Coronary artery (tissue), 2 donors: ENCODE results near the gene GXYLT2.

Source experiments
- DNase-seq: peaks from one replicate; pipeline ENCODE4 v3.0.0-alpha.2; 2017; ENCODE audit warnings: low spot score
- H3K27ac ChIP-seq, 2 donors: fragments of 200-600 bp; sonication (generic); one replicate each; pipeline ENCODE4 v1.5.1; 2016 to 2019
- H3K4me3 ChIP-seq: fragments of 200-600 bp; sonication (generic); 2 replicates; pipeline ENCODE4 v1.5.1; 2016; ENCODE audit warnings: mild to moderate bottlenecking, moderate library complexity
- CTCF ChIP-seq: fragments of 200-600 bp; sonication (generic); IDR thresholded peaks from one replicate; pipeline ENCODE4 v1.5.1; 2019; ENCODE audit warnings: antibody characterized with exemption

GXYLT2 gene

GRCh38 chr3:72888546-72889309 is 882 bp downstream of the GXYLT2 start:
- no peak for TF ChIP-seq CTCF
- no peak for DNase-seq
- Histone ChIP-seq H3K4me3 (peak overlapping the region; percentile 76), H3K27ac (peak overlapping the region; percentile 74 to 90)

- H3K27ac ChIP-seq, result peak overlapping the region; percentile 74 to 90
- H3K4me3 ChIP-seq, result peak overlapping the region; percentile 76
- no peak for DNase-seq
- TF ChIP-seq CTCF, result no peak
These were observed 1.7 kb downstream of the GXYLT2 start for GRCh38 chr3:72889310-72890165.

- H3K4me3 ChIP-seq, result peak overlapping the region; percentile 76
- H3K27ac ChIP-seq, result peak overlapping the region; percentile 54 to 90
- TF ChIP-seq CTCF, result no peak
- no peak for DNase-seq
These were observed 2.5 kb downstream of the GXYLT2 start for GRCh38 chr3:72890166-72890925.

DNA sequence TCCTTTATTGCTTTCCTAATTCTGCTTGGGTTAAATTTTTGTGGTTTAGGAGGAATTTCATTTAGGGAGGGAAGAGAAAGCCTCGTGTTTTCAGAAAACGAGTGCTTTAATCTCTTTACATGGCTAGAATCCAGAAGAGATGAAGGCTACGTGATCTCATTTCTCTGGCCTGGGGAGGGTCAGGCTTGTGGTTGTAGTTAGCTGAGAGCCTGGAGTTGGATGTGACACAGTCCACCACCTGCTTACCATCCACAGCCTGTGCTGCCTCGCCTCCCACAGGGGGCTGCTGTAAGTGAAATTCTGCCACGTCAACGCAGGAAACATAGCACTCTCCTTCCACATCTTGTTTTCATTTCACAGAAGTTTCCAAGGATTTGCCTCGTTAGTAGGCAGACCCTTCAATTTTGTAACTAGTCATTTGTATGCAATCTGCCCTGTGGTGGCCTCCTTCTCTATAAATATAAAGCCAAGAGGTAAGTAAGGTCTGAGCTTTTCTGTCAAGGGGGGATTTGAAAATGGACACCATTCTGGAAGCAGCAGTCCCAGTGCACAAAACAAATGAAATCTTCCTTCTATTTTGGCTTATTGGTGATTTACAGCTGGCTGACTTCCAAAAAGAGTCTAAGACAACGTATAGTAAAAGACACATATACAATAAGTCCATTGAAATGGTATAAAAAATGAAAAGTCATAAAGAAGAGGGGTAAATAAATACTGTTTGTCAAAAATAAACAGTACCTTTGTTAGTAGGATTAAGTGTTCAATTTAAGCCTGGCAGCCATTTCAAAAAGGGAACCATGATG is 3.4 kb downstream of the GXYLT2 start:
- Histone ChIP-seq H3K27ac (peak overlapping the region; percentile 54 to 90), H3K4me3 (peak overlapping the region; percentile 76)
- TF ChIP-seq CTCF, result no peak
- DNase-seq, result no peak

DNA sequence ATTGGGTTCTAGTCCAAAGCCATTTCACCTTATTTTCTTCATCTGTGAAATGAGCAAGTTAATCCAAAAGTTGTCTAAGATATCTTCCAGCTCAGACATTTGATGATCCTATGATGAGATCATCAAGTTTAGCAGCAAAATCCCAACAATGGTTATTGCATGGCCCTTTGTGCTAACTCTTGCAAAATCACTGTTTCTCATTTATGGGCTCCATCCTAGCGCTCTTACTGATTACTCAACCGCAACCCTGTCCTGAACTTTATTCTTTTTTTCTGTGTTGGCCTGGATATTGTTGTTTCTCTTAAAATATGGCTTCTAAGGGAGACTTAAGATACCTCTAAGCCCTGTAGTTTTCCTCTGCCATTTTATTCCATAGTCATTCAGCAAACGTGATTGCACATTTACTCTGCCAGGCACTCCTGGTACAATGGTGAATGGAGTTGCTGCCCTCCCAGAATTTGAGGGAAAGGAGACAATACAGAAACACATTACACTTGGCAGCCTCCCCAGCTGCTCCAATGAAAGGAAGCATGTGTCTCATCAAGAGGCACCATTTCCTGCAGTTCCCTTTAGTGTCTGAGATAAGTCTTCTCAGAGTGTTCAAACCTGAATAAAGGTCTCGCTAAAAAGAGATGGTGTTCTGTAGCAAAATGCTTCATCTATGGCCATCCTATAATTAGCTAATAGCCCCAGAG is 4.4 kb downstream of the GXYLT2 start:
- Histone ChIP-seq H3K4me3 (no peak overlapping the region), H3K27ac (peak overlapping the region in 1 of 2 donors; percentile 90)
- no peak for TF ChIP-seq CTCF
- no peak for DNase-seq

DNA sequence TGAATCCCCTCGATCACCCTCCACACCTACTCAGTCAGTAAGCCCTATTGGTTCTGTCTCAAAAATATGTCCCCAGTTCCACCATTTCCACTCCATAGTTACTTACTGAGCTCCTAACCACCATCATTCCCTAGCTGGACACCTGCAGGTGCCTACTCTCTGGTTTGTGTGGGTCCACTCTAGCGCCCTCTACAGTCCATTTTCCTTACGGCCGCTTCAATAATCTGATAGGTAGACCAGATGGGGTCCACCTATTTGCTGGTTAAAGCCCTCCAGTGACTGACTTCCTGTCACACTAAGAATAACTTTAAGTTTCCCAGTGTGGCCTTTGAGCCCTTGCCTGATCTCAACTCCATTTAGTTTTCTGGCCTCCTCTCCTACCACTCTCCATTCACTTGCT is 5.0 kb downstream of the GXYLT2 start:
- TF ChIP-seq CTCF, result no peak
- Histone ChIP-seq H3K4me3 (no peak overlapping the region), H3K27ac (peak overlapping the region in 1 of 2 donors; percentile 55)
- DNase-seq, result no peak
